ENCODE measurements around the gene RFLNA. TPM values are rescaled to one million over a fixed set of nuclear protein-coding genes. Genes with fewer than 3 reads are reported as not detected.

RFLNA gene
- total RNA-seq, 4 donors from 2014 or later, result 0.38 to 1.2 (median 0.91) TPM; not detected in 1

GRCh38 chr12:124311292-124312109 is 16.6 kb downstream of the RFLNA start:
- H3K9me3 ChIP-seq, result no peaks in the 10 kb centered on the region
- H3K4me3 ChIP-seq, result no peak overlapping the region
- no peak for TF ChIP-seq POLR2A (IDR thresholded peaks at IDR 0.05)
- TF ChIP-seq, protein P1, sequence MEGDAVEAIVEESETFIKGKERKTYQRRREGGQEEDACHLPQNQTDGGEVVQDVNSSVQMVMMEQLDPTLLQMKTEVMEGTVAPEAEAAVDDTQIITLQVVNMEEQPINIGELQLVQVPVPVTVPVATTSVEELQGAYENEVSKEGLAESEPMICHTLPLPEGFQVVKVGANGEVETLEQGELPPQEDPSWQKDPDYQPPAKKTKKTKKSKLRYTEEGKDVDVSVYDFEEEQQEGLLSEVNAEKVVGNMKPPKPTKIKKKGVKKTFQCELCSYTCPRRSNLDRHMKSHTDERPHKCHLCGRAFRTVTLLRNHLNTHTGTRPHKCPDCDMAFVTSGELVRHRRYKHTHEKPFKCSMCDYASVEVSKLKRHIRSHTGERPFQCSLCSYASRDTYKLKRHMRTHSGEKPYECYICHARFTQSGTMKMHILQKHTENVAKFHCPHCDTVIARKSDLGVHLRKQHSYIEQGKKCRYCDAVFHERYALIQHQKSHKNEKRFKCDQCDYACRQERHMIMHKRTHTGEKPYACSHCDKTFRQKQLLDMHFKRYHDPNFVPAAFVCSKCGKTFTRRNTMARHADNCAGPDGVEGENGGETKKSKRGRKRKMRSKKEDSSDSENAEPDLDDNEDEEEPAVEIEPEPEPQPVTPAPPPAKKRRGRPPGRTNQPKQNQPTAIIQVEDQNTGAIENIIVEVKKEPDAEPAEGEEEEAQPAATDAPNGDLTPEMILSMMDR (IDR thresholded peaks at IDR 0.05), result no peak
- TF ChIP-seq EP300 (IDR thresholded peaks at IDR 0.05), result no peak
- no peak for TF ChIP-seq POLR2AphosphoS5 (IDR thresholded peaks at IDR 0.05)
- no peaks in the 10 kb centered on the region for H3K36me3 ChIP-seq
- no peak overlapping the region for H3K27ac ChIP-seq
- H3K4me1 ChIP-seq, result no peaks in the 10 kb centered on the region
- WGBS, result 87% methylated on average over 5 of the region's 17 CpGs
- H3K27me3 ChIP-seq, result no peaks in the 10 kb centered on the region
- no peak for DNase-seq (ENCODE audit: low spot score in 2 of 2)

- Histone ChIP-seq H3K9me3 (no peaks in the 10 kb centered on the region), H3K4me3 (no peak overlapping the region), H3K4me1 (no peaks in the 10 kb centered on the region), H3K27me3 (no peaks in the 10 kb centered on the region), H3K27ac (no peak overlapping the region), H3K36me3 (no peaks in the 10 kb centered on the region)
- DNase-seq (ENCODE audit: low spot score in 2 of 2), result no peak
- WGBS, result 96% methylated on average over 3 of the region's 6 CpGs
- TF ChIP-seq, protein P1 (IDR thresholded peaks at IDR 0.05), result no peak
- no peak for TF ChIP-seq POLR2AphosphoS5 (IDR thresholded peaks at IDR 0.05)
- TF ChIP-seq POLR2A (IDR thresholded peaks at IDR 0.05), result no peak
- TF ChIP-seq EP300 (IDR thresholded peaks at IDR 0.05), result no peak
These were observed 17.7 kb downstream of the RFLNA start for GRCh38 chr12:124312601-124313000.

- Histone ChIP-seq H3K9me3 (no peaks in the 10 kb centered on the region), H3K27ac (no peak overlapping the region), H3K27me3 (no peaks in the 10 kb centered on the region), H3K36me3 (no peaks in the 10 kb centered on the region), H3K4me1 (no peaks in the 10 kb centered on the region), H3K4me3 (no peak overlapping the region)
- WGBS, result 88% methylated on average over 24 of the region's 30 CpGs
- no peak for DNase-seq (ENCODE audit: low spot score in 2 of 2)
- TF ChIP-seq POLR2AphosphoS5 (IDR thresholded peaks at IDR 0.05), result no peak
- TF ChIP-seq, protein P1 (IDR thresholded peaks at IDR 0.05), result no peak
- TF ChIP-seq EP300 (IDR thresholded peaks at IDR 0.05), result no peak
- no peak for TF ChIP-seq POLR2A (IDR thresholded peaks at IDR 0.05)
These were observed 19.3 kb downstream of the RFLNA start for GRCh38 chr12:124314207-124314606.

GRCh38 chr12:124314766-124315165 is 19.9 kb downstream of the RFLNA start:
- Histone ChIP-seq H3K27me3 (no peaks in the 10 kb centered on the region), H3K4me1 (no peaks in the 10 kb centered on the region), H3K4me3 (no peak overlapping the region), H3K36me3 (no peaks in the 10 kb centered on the region), H3K9me3 (no peaks in the 10 kb centered on the region), H3K27ac (no peak overlapping the region)
- TF ChIP-seq POLR2AphosphoS5 (IDR thresholded peaks at IDR 0.05), result no peak
- TF ChIP-seq POLR2A (IDR thresholded peaks at IDR 0.05), result no peak
- TF ChIP-seq, protein P1 (IDR thresholded peaks at IDR 0.05), result no peak
- no peak for TF ChIP-seq EP300 (IDR thresholded peaks at IDR 0.05)
- 65% methylated on average over 8 of the region's 9 CpGs for WGBS
- DNase-seq (ENCODE audit: low spot score in 2 of 2), result no peak

DNA sequence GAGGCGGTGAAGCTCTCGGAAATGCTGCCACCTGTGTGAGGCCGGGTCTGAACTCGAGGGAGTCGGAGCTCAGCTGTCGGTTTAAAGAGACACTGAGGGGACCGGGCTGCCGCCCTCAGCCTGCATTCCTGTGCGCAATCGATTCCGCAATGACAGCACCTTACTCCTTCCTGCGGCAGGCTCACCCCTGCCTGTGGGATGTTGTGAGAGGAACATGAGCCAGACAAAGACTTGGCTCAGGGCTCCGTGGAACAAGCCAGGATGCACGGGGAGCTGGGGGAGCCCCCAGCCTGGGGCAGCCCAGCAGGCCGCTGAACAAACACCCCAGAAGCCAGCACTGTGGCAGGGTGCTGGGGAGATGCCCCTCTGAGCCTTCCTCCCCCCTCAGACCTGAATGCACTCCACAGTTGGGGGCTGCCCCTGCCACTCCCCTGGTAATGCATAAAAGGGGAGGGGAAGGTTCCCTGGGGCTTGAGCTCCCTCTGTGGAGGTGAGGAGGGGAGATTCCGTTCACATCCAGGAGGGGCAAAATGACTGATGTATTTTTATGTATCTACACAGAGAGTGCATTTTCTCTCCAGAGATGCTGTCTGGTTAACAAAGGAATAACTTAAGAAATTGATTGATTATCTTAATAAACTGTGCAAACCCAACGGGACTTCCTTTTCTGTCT is 20.6 kb downstream of the RFLNA start:
- Histone ChIP-seq H3K4me3 (no peak overlapping the region), H3K9me3 (no peaks in the 10 kb centered on the region), H3K27ac (no peak overlapping the region), H3K4me1 (no peaks in the 10 kb centered on the region), H3K27me3 (no peaks in the 10 kb centered on the region), H3K36me3 (no peaks in the 10 kb centered on the region)
- no peak for TF ChIP-seq POLR2A (IDR thresholded peaks at IDR 0.05)
- TF ChIP-seq, protein P1 (IDR thresholded peaks at IDR 0.05), result no peak
- no peak for TF ChIP-seq POLR2AphosphoS5 (IDR thresholded peaks at IDR 0.05)
- TF ChIP-seq EP300 (IDR thresholded peaks at IDR 0.05), result no peak
- WGBS, result 83% methylated on average over 10 of the region's 17 CpGs
- no peak for DNase-seq (ENCODE audit: low spot score in 2 of 2)

All from suprapubic skin (tissue), 4 donors.